Stimulated activated CD4-positive, alpha-beta T cell treated with anti-CD3 and anti-CD28 coated beads, Interleukin-15, amount 100 ng/mL, for 24 hours (primary cell): ENCODE measurements around the gene ATM.
"Not testable (repeated sequence)": the region's sequence is repeated elsewhere in the genome, so short reads cannot be mapped to it uniquely, and the experiment has no call there.

Experiments
- DNase-seq: peaks from one replicate; pipeline ENCODE4 v3.0.0-alpha.2; 2020

Gene ATM

GRCh38 chr11:108286956-108287355, 64.1 kb downstream of the ATM start:
- no peak for DNase-seq

DNA sequence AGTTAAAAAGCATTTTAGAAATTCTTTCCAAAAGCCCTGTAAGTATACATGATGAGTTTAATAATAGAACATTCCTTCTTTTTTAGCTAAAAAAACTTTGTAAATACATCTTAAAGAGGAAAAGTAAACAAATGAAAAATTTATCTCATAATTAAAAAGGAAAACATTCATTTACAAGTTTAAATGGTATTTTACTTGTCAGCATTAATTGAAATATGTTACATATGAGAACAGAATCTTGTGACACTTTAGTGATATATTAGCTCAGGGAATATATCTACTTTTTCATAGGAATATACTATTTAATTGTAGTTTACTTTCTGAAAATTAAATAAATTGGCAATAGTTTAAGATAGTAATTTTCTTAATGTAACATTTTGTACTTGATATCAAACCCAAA, 66.2 kb downstream of the ATM start:
- not testable (repeated sequence) for DNase-seq

DNA sequence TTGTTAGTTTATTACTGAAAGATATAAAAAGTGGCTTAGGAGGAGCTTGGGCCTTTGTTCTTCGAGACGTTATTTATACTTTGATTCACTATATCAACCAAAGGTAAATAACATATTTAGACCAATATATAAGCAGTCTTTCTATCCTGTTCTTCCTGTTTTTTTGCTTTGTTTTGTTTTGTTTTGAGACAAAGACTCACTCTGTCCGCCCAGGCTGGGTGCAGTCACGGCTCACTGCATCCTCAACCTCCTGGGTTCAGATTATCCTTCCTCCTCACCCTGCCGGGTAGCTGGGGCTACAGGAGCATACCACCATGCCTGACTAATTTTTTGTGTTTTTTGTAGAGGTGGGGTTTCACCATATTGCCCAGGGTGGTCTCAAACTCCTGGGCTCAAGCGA, 66.8 kb downstream of the ATM start:
- no peak for DNase-seq

DNA sequence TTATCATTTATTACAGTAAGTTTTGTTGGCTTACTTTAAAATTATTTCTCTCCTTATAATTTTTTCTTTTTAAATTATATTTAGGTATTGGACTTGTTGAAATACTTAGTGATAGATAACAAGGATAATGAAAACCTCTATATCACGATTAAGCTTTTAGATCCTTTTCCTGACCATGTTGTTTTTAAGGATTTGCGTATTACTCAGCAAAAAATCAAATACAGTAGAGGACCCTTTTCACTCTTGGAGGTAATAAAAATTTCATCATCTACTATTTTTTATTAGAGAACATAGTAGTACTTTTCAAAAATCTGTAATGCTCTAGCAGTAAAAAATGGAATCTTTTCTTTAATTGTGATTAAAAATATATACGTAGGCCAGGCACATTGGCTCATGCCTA, 70.4 kb downstream of the ATM start:
- no peak for DNase-seq

- DNase-seq = no peak
Measured at GRCh38 chr11:108302121-108302785, 79.4 kb downstream of the ATM start.

- no peak for DNase-seq
Measured at GRCh38 chr11:108307751-108308150, 84.9 kb downstream of the ATM start.

DNA sequence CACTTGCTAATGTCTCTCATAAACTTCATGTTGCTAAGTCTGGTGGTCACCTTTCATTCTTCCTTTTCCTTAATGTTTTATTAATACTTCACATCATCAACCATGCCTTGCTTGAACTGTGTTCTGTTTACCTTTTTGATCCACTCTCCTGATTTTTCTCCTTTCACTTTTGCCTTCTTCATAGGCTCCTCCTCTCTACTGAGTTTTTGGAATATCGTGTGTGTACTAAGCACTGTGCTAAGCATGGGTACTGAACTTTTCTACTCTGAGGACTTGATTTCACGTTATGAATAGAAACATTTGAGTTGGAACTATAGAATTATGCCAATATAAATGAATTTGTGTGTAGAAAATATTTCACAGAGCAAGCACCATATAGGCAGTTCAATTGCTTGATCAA, 90.6 kb downstream of the ATM start:
- no peak for DNase-seq

DNA sequence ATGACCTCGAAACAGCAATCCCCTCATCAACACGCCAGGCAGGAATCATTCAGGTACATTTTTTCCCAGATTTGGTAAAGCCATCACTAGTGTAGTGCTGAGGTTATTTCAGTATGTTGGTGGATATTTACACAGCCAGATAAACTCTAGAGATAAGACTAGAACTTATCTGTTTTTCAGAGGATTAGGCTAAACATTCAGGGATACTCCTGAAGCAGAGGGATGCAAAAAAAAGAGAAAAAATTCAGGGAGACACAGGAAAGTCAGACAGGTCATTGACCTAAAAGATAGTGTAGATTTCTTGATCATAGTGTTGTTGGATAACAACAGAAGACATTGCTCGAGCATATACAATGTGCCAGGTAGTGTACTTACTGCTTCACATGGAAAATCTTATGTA, 93.2 kb downstream of the ATM start:
- DNase-seq = no peak

DNA sequence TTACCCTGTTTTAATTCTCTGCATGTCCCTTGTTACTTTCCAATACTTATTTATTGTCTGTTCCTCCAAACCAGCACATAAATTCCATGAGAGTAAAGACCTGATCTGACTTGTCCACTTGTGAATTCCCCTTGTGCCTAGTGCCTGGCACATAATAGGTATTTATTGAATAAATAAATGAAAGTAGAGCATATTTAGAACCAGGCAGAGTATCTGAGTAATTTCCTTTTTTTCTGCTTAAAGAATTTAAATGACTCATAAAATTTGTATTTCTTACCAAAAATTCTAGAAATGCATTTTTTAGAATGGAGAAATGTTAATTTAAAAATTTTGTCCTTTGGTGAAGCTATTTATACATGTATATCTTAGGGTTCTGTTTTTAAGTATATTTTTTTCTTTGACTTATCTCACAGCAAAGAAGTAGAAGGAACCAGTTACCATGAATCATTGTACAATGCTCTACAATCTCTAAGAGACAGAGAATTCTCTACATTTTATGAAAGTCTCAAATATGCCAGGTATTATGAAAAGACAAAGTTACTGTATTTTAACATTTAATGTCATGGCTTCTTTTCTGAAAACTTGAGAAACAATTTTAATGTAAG, 96.8 kb downstream of the ATM start:
- no peak for DNase-seq

GRCh38 chr11:108322666-108323065, 99.8 kb downstream of the ATM start:
- no peak for DNase-seq

GRCh38 chr11:108324587-108324986, 101.7 kb downstream of the ATM start:
- no peak for DNase-seq

- DNase-seq = no peak
Measured at GRCh38 chr11:108333403-108333899, 110.6 kb downstream of the ATM start.

GRCh38 chr11:108338750-108339149, 115.9 kb downstream of the ATM start:
- no peak for DNase-seq

- no peak for DNase-seq
Measured at GRCh38 chr11:108340973-108341372, 118.1 kb downstream of the ATM start.

GRCh38 chr11:108341654-108342053, 118.8 kb downstream of the ATM start:
- DNase-seq = no peak

DNA sequence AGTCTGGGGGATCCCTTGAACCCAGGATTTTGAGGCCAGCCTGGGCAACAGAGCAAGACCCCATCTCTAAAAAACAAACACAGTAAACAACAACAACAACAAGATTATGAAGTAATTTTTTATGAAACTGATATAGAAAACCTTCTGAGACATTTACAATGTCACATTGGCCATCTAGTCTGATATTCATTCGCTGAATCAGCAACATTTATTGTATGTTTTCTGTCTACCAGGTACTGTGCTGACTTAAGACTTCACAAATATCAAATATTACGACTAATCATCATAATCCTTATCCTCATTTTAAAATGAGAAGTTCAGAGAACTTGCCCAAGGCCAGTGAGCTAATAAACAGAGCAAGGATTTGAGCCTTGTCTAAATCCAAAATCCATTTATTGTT, 120.8 kb downstream of the ATM start:
- DNase-seq = no peak

GRCh38 chr11:108345767-108346166, 122.9 kb downstream of the ATM start:
- no peak for DNase-seq

DNA sequence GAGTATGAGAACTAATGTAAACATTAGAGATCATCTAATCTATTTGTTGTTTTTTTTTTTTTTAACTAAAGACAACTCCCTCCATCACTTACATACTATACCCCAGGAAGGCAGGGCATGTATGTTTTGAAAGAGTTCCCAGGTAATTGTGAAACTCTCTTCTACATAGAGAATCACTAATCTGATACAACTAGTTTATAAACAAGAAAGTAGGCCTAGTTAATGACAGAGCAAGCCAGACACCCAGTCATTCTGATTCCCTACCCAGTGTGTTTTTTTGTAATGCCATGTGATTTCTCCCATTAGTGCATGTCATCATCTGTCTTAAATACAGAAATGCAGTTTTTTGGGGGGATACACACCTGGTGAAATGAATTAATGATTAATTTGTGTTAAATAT, 123.6 kb downstream of the ATM start:
- no peak for DNase-seq

DNA sequence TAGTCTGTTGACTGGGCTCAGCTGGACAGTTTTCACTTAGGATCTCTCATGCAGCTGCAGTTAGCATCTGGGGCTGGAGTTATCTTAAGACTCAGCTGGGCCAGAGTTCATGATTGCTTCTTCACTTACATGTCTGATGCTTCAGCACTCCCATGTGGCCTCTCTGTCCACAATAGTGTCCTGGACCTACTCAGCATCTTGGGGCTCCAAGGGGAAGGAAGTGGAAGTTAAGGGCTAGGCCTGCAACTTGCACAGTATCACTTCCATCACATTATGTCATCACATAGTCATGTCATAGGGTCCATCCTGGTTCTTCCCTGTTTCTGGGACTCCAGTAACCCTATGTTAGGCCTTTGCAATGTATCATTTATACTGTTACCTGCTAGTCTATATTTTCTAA, 128.6 kb downstream of the ATM start:
- DNase-seq = no peak

DNA sequence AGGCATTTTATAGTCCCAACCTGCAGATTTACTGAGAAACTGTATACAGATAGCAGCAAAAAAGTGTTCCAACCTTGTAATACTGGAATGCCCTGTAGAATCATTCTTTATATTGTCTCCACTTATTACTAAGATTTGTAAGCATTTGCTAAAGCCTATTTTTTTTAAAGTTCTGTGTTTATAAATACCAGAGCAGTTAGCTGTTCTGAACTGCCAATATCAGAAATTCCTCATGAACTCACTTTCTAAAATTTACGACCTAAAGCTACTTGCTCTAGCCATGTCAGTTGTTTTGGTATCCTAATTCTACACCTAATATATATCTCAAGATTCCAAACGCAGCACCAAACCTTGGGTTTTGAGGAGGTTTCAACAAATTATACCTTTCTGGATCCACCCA, 141.3 kb downstream of the ATM start:
- DNase-seq = no peak

DNA sequence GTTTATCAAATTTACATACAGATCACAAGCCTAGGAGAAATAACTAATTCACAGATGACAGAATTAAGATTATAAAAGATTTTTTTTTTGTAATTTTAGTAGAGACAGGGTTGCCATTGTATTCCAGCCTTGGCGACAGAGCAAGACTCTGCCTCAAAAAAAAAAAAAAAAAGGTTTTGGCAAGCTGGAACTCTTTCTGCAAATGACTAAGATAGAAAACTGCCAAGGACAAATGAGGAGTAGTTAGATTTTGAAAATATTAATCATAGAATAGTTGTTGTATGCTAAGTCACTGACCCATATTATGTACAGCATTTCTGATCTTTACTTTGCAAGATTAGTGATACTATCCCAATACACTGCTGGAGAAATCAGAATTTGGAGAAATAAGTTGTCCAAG, 145.3 kb downstream of the ATM start:
- no peak for DNase-seq

DNA sequence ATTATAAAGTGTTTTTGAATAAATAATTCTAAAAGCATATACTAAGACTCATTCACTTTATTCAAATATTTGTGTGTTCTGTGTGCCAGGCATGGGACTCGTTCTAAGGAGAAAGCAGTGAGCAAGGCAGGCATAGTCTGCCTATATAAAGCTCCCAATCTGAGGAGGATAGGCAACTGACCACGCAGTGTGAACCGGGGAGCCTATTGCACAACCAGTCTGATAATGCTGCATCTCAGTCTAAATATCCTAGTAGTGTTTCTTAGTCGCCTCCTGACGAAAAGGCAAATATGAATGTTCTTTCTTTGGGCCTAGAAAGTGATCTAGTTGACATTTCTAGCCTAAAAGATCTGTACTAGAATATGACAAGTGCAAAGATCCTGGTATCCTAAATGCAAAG, 146.2 kb downstream of the ATM start:
- no peak for DNase-seq

DNA sequence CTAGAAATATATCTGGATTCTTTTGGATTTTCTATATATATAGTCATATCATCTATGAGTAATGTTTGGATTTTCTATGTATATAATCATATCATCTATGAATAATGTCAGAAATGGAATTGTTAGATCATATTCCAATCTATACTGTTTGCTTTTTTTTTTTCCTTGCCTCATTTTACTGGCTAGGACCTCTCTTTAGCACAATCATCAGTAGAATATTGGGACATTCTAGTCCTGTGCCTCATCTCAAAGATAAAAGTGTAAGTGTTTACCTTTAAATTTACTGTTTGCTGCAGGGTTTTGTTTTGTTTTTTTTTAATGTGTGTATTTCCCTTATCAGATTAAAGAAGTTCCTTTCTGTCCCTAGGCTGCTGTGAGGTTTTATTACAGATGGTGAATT, 147.4 kb downstream of the ATM start:
- DNase-seq = no peak

DNA sequence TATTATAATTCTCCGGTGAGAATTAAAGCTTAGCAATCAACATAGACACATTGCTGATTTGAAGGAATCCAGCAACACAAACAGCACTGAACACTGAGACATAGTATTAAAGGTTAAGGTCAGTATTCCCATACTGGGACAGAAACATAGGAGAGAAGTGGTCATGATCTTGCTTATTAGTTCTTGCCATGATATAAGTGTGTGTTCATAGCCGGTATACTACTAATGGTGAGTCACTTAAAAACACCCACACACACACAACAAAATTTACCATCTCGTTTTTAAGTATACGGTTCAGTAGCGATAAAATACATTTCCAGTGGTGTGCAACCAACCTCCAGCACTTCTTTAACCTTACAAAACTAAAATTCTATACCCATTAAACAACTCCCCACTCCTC, 148.1 kb downstream of the ATM start:
- no peak for DNase-seq

DNA sequence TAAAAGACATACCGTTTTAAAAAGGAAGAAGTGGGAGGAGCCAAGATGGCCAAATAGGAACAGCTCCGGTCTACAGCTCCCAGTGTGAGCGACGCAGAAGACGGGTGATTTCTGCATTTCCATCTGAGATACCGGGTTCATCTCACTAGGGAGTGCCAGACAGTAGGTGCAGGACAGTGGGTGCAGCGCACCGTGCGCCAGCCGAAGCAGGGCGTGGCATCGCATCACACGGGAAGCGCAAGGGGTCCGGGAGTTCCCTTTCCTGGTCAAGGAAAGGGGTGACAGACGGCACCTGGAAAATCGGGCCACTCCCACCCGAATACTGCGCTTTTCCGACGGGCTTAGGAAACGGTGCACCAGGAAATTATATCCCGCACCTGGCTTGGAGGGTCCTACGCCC, 150.6 kb downstream of the ATM start:
- not testable (repeated sequence) for DNase-seq
